Activated T-cell treated with anti-CD3 and anti-CD28 coated beads, Interleukin-2, amount 50 U/mL, for 4 hours (primary cell): ENCODE measurements around the gene KRTAP4-7. TPM values are rescaled to one million over a fixed set of nuclear protein-coding genes. Genes with fewer than 3 reads are reported as not detected.
"Not testable (repeated sequence)": the region's sequence is repeated elsewhere in the genome, so short reads cannot be mapped to it uniquely, and the experiment has no call there.

Experiments
- ATAC-seq, 2 donors: fragments of 200-7000 bp; cut with Tn5 transposase; one replicate each; pipeline ENCODE4 v1.10.0; 2021
- DNase-seq: peaks from one replicate; pipeline ENCODE4 v3.0.0-alpha.2; 2020
- H3K27me3 Mint-ChIP-seq: one replicate; pipeline ENCODE4 v1.8.0; 2021; ENCODE audit warnings: low read depth, mixed read lengths
- H3K36me3 Mint-ChIP-seq: one replicate; pipeline ENCODE4 v1.8.0; 2022; ENCODE audit warnings: mixed read lengths; ENCODE audit not compliant: insufficient read depth
- H3K4me1 Mint-ChIP-seq: one replicate; pipeline ENCODE4 v1.8.0; 2021; ENCODE audit warnings: low read depth, mixed read lengths
- H3K4me3 Mint-ChIP-seq: one replicate; pipeline ENCODE4 v1.8.0; 2021; ENCODE audit warnings: mild to moderate bottlenecking, moderate library complexity, mixed read lengths
- H3K9me3 Mint-ChIP-seq: one replicate; pipeline ENCODE4 v1.8.0; 2021; ENCODE audit warnings: mixed read lengths
- total RNA-seq, 3 donors: library from RNA; stranded (reverse); gene quantifications; one replicate each; pipeline ENCODE4 v1.2.1, GENCODE V29; 2021

The KRTAP4-7 gene
- total RNA-seq, 3 donors from 2014 or later = not detected

DNA sequence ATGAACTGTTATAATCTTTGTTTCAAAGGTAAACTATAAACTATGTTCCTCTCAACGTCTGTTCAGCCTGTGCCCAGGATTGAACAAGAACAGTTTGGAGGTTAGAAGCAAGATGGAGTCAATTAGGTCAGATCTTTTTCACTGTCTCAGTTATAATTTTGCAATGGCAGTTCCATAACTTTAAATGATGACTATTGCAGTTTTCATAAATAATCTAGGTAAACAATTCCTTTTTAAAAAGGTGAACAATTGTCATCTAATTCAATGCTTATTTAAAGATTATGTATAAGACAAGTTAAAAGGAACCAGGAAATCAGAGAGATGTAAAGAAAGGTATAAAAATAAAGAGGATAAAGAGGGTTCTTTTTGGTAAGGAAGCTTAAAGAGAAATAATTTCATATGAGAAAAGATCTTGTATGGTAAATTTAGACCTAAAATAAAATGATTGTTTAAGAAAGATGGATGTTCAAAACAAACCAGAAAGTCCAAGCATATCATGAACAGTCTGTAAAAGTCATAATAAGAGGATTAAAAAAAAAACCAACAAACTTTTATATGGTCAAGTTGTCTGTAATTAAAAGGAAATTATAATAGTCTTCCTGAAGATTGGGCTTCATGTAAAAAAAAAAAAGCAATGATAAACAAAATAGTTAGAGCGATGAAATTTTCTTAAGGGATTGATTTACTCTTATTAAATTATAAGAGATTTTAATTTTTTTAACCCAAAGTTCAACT, 27.4 kb downstream of the KRTAP4-7 start:
- H3K4me1 Mint-ChIP-seq = peaks cover 7% of the 10 kb centered on the region
- ATAC-seq (no peak), DNase-seq (no peak)
- peaks cover 6% of the 10 kb centered on the region for H3K27me3 Mint-ChIP-seq
- peaks cover 1% of the 10 kb centered on the region for H3K36me3 Mint-ChIP-seq
- H3K9me3 Mint-ChIP-seq = peaks cover 5% of the 10 kb centered on the region
- no peak overlapping the region for H3K4me3 Mint-ChIP-seq

DNA sequence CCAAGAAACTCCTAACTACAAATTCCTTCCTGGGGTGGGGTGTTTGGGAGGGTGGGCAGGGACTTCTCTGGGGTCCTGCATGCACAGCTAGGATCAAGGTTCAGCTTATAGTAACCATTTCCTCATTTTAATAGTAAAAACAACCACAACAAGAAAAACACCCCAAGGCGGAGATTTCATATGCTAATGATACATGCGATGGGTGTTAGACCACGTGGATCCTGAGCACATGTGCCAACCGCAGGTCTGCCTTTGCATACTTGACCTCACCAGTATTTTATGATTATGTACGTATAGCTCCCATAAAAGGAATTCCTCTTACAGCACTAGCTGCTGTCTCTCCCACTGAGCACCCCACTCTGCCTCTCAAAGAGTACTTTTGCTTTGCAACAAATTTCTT, 32.3 kb downstream of the KRTAP4-7 start:
- no peak for ATAC-seq
- DNase-seq = no peak
- Mint-ChIP-seq H3K4me3 (no peak overlapping the region), H3K9me3 (peaks cover under 1% of the 10 kb centered on the region), H3K4me1 (peaks cover 21% of the 10 kb centered on the region), H3K27me3 (peaks cover 3% of the 10 kb centered on the region), H3K36me3 (peaks cover 1% of the 10 kb centered on the region)

- DNase-seq = not testable (repeated sequence)
Measured at GRCh38 chr17:41117846-41118386, 34.0 kb downstream of the KRTAP4-7 start, which contains the start of gene KRTAP4-11. KRTAP4-11 (minus strand) TSS chr17:41118373; CDS start chr17:41118315, 58 bp downstream.

GRCh38 chr17:41118721-41119120, 34.8 kb downstream of the KRTAP4-7 start:
- Mint-ChIP-seq H3K27me3 (peaks cover 3% of the 10 kb centered on the region), H3K4me1 (peaks cover 32% of the 10 kb centered on the region), H3K9me3 (peaks cover 3% of the 10 kb centered on the region), H3K36me3 (no peaks in the 10 kb centered on the region), H3K4me3 (no peak overlapping the region)
- ATAC-seq (no peak), DNase-seq (no peak)

More at GRCh38 chr17:41117846-41118386, 34.0 kb downstream of the KRTAP4-7 start, which contains the start of gene KRTAP4-11:
- H3K36me3 Mint-ChIP-seq, H3K27me3 Mint-ChIP-seq, ATAC-seq, H3K9me3 Mint-ChIP-seq, H3K4me3 Mint-ChIP-seq: not testable (repeated sequence)
- peaks cover 26% of the 10 kb centered on the region for H3K4me1 Mint-ChIP-seq

DNA sequence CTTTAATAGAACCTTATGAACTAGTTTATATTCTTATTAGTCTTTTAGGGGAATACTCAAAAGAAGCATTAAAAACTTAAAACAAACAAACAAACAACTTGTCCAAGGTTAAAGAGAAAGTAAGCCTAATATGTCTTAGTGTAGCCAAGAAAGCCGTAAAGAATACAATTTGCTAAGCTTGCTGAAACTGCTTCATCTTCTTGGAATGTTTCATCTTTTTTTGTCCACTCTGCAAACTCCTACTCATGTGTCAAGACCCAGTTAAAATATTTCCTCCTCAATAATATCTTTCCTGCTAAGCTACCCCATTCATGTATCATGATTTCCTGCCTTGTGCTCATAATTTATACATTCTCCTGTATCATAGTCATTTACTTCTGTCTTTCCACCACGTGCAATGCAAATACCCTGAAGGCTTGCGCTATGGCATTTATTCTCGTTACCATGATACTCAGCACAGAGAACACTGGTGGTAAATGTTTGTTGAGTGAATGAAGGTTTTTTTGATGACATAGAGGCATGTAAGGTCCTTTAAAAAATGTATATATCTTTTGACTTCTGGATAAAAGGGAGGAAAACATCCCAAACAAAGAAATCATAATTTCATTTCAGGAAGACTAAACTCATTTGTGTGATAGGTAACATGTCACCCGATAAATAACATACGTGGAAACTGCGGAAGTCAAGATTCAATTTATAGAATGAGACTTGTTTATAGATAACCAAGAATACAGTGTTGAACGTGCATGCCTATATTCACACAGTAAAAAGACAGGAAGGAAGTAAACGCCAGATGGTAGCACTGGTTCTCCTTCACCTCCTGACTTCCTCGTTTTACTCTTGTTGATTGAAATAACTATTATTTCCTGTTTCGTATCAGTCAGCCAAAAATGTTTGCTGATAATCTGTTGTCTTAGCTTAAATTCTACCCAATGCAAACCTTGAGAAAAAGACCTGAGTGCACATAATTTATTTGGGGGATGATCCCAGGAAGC, 36.0 kb downstream of the KRTAP4-7 start:
- not testable (repeated sequence) for H3K27me3 Mint-ChIP-seq, ATAC-seq, H3K9me3 Mint-ChIP-seq, H3K36me3 Mint-ChIP-seq, DNase-seq
- Mint-ChIP-seq H3K4me3 (peak overlapping the region; percentile 40), H3K4me1 (peaks cover 43% of the 10 kb centered on the region)

- no peak overlapping the region for H3K4me3 Mint-ChIP-seq
- ATAC-seq (no peak), DNase-seq (no peak)
- H3K36me3 Mint-ChIP-seq = no peaks in the 10 kb centered on the region
- peaks cover 58% of the 10 kb centered on the region for H3K4me1 Mint-ChIP-seq
- peaks cover 3% of the 10 kb centered on the region for H3K27me3 Mint-ChIP-seq
- H3K9me3 Mint-ChIP-seq = peaks cover 3% of the 10 kb centered on the region
Measured at GRCh38 chr17:41121742-41122141, 37.8 kb downstream of the KRTAP4-7 start.

DNA sequence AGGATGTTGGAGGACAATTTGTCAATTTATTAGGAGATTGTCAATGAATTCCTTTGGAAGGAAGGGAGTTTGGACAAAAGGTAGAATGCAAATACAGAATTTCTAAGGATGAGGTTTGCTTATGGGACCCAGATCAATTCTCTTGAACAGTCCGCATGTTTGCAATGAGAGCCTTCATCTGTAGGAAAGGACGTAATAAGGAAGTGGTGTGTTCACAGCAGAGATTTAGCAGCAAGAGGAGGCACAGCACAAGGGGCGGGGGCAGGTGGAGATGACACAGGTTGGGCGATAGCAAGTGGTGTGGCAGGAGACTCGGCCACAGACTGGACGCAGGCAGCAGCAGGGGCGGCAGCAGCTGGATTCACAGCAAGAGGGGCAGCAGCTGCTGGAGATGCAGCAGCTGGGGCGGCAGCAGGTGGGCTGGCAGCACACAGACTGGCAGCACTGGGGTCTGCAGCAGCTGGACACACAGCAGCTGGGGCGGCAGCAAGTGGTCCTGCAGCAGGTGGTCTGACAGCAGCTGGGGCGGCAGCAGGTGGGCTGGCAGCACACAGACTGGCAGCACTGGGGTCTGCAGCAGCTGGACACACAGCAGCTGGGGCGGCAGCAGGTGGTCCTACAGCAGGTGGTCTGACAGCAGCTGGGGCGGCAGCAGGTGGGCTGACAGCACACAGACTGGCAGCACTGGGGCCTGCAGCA, 39.5 kb downstream of the KRTAP4-7 start:
- not testable (repeated sequence) for H3K27me3 Mint-ChIP-seq, DNase-seq, ATAC-seq, H3K9me3 Mint-ChIP-seq, H3K36me3 Mint-ChIP-seq
- peak overlapping the region; percentile 5 for H3K4me3 Mint-ChIP-seq
- peaks cover 58% of the 10 kb centered on the region for H3K4me1 Mint-ChIP-seq

DNA sequence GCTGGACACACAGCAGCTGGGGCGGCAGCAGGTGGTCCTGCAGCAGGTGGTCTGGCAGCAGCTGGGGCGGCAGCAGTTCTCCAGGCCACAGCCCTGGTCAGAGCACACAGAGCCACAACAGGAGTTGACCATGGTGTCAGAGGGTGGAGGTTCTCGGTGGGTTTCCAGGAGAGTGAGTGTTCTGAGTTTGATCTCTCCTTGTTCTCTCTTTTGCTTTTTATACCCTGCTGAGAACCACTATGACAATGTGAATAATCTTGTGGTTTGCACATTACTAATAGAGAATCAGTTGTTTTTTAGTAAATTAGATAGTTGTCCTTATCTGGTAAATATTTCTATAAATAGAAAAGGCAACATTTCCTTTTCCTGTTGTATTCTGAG, 40.0 kb downstream of the KRTAP4-7 start, which contains the start of gene KRTAP4-12:
TSS of gene KRTAP4-12 (minus strand) at position 192 of the 381 bp plus-strand sequence. CDS start at position 132, 60 bp downstream.
- Mint-ChIP-seq H3K4me3 (peak within 1 kb of the TSS; percentile 5), H3K4me1 (peaks cover 59% of the 10 kb centered on the region)
- not testable (repeated sequence) for DNase-seq, H3K36me3 Mint-ChIP-seq, ATAC-seq, H3K9me3 Mint-ChIP-seq, H3K27me3 Mint-ChIP-seq

GRCh38 chr17:41125064-41125463, 41.1 kb downstream of the KRTAP4-7 start:
- ATAC-seq (no peak), DNase-seq (no peak)
- H3K36me3 Mint-ChIP-seq = no peaks in the 10 kb centered on the region

GRCh38 chr17:41126412-41126811, 42.5 kb downstream of the KRTAP4-7 start:
- ATAC-seq (no peak), DNase-seq (no peak)
- peaks cover 10% of the 10 kb centered on the region for H3K9me3 Mint-ChIP-seq
- no peak overlapping the region for H3K4me3 Mint-ChIP-seq
- H3K27me3 Mint-ChIP-seq = no peaks in the 10 kb centered on the region
- H3K4me1 Mint-ChIP-seq = peaks cover 51% of the 10 kb centered on the region
- no peaks in the 10 kb centered on the region for H3K36me3 Mint-ChIP-seq

More at GRCh38 chr17:41125064-41125463, 41.1 kb downstream of the KRTAP4-7 start:
- Mint-ChIP-seq H3K4me1 (peaks cover 56% of the 10 kb centered on the region), H3K27me3 (no peaks in the 10 kb centered on the region), H3K9me3 (peaks cover 10% of the 10 kb centered on the region), H3K4me3 (no peak overlapping the region)

GRCh38 chr17:41127371-41127770, 43.4 kb downstream of the KRTAP4-7 start:
- H3K27me3 Mint-ChIP-seq = no peaks in the 10 kb centered on the region
- H3K4me1 Mint-ChIP-seq = peaks cover 57% of the 10 kb centered on the region
- no peak overlapping the region for H3K4me3 Mint-ChIP-seq
- no peak for ATAC-seq
- no peak for DNase-seq
- peaks cover 8% of the 10 kb centered on the region for H3K9me3 Mint-ChIP-seq
- no peaks in the 10 kb centered on the region for H3K36me3 Mint-ChIP-seq

GRCh38 chr17:41131979-41132378, 48.0 kb downstream of the KRTAP4-7 start:
- Mint-ChIP-seq H3K27me3 (no peaks in the 10 kb centered on the region), H3K4me1 (peaks cover 34% of the 10 kb centered on the region), H3K4me3 (no peak overlapping the region), H3K36me3 (no peaks in the 10 kb centered on the region), H3K9me3 (peaks cover 8% of the 10 kb centered on the region)
- no peak for ATAC-seq
- DNase-seq = no peak

DNA sequence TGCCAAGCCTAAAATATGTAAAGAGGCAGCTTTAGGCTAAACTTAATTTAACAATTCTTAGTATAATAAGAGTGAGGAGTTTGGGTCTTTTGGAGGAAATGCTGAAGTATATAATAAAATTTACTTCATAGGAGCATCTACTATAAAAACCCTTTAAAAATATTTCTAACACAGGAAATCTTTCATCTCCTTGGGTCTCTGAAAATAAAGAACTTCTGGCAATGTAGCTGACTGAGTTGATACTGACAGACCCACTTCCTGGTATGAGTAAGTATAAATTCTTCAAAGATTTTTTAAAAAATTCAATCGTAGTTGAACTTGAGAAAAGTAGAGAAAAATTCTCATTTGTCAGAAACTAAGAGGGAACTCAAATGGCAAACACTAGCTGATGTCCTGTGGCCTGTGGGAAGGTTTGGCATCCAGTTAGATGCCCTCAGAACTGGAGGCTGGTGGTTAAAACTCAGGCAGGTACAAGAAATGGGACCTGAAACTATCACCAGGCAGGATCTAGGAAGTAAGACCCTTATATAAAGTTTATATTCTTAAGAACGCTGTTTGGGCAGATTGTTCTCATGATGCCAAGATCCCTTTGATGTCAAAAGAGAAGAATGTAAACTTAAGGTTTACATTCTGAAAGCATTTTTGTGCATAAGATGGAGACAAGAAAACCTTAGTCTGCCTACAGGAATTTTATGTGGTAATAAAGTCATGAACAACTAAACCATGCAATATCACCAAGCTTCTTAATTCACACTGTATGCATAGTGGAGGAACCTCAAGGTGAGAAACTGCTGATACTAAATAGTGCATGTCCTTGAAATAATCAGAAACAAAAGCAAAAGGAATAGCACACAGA, 50.2 kb downstream of the KRTAP4-7 start:
- H3K4me1 Mint-ChIP-seq = peaks cover 28% of the 10 kb centered on the region
- H3K27me3 Mint-ChIP-seq = no peaks in the 10 kb centered on the region
- no peak overlapping the region for H3K4me3 Mint-ChIP-seq
- ATAC-seq (no peak), DNase-seq (no peak)
- peaks cover 1% of the 10 kb centered on the region for H3K36me3 Mint-ChIP-seq
- peaks cover 11% of the 10 kb centered on the region for H3K9me3 Mint-ChIP-seq
